ENCODE results near the gene MADD. TPM values are rescaled to one million over a fixed set of nuclear protein-coding genes. Genes with fewer than 3 reads are reported as not detected.

Gene MADD
- total RNA-seq = 100 to 1,000 TPM; 116 to 189 (median 124) TPM
- total RNA-seq (2013) = 57.2 TPM
- total RNA-seq = 85.5 to 233 (median 178) reads per million in 29 experiments

- peaks cover 27 to 45% of the 10 kb centered on the region in 2 experiments for H3K4me1 ChIP-seq (ENCODE audit: control insufficient read depth in 1 of 2, extremely low read depth in 1 of 2, insufficient read depth in 2 of 2, low read length in 2 of 2)
- H3K27me3 Mint-ChIP-seq = no peaks in the 10 kb centered on the region
- H3K9me3 ChIP-seq = no peaks in the 10 kb centered on the region
- H3K27ac ChIP-seq (ENCODE audit: low read length) = peak within 1 kb of the TSS; percentile 91
- WGBS (ENCODE audit: insufficient coverage) = under 1% methylated on average over 55 of the region's 57 CpGs
- ATAC-seq (replicated peaks in 1 of 4) (peak; percentile 80 to 88 (median 82)), DNase-seq (peak in 34 of 35 experiments; percentile 81 to 97 (median 90))
- H3K27me3 ChIP-seq (replicated peaks in 1 of 2; ENCODE audit: control insufficient read depth in 2 of 2, extremely low read depth in 1 of 2, insufficient read depth in 2 of 2, low read length in 1 of 2) = no peaks in the 10 kb centered on the region
- no peaks in the 10 kb centered on the region for H3K9me3 Mint-ChIP-seq
- ChIA-PET CTCF (no interaction called here), POLR2A (interaction anchor here in 1 of 2 donors (1.5 kb wide), 1 partner anchor 297 kb away, joined by 5 read pairs; no protein-coding TSS in a partner anchor)
- H3K4me3 Mint-ChIP-seq = peak within 1 kb of the TSS; percentile 88 to 89 (median 89)
- H3K36me3 ChIP-seq (ENCODE audit: control insufficient read depth in 2 of 2, extremely low read depth in 1 of 2, insufficient read depth in 1 of 2, low read length in 1 of 2) = peaks cover 0 to 12% of the 10 kb centered on the region in 2 donors
- H3K4me3 ChIP-seq (ENCODE audit: control insufficient read depth in 1 of 2, extremely low read depth in 1 of 2, low read length in 1 of 2) = peak within 1 kb of the TSS; percentile 76 to 78
- peaks cover 8% of the 10 kb centered on the region for H3K36me3 Mint-ChIP-seq
- H3K27ac Mint-ChIP-seq = peak within 1 kb of the TSS; percentile 90 to 97
- peaks cover 56 to 70% (median 66%) of the 10 kb centered on the region in 3 donors for H3K4me1 Mint-ChIP-seq
Measured at GRCh38 chr11:47269829-47270305, at the start of gene MADD. Gene MADD, plus strand, starts transcription at chr11:47270133.

DNA sequence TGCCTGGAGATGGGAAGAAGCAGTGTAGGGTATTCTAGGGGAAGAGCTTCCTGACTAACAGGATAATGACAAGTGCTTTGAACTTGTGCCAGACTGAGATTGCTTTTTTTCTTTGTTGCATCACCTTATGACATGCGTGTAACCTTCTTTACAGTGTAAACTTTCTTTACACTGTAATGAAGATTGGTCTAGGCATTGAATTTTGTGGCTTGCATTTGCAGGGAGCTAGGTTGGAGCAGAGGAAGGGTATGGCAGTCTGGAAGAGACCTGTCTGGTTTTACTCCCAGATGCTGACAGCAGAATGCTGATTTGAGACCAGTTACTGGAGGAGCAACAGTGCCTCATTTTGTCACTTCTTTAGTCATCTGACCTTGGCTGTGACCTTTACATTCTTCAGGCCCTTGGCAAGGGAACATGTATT lies 49.5 kb upstream of the MADD start:
- no CpG with 5 or more reads among the region's 1 CpG for WGBS (ENCODE audit: insufficient coverage)
- no peak for DNase-seq
- H3K27me3 ChIP-seq (replicated peaks in 1 of 2; ENCODE audit: control insufficient read depth in 2 of 2, extremely low read depth in 1 of 2, insufficient read depth in 2 of 2, low read length in 1 of 2) = no peaks in the 10 kb centered on the region
- Mint-ChIP-seq H3K36me3 (peaks cover 30% of the 10 kb centered on the region), H3K27ac (no peak overlapping the region), H3K27me3 (no peaks in the 10 kb centered on the region), H3K4me1 (peaks cover 32 to 38% (median 37%) of the 10 kb centered on the region in 3 donors), H3K4me3 (no peak overlapping the region), H3K9me3 (no peaks in the 10 kb centered on the region)
- H3K4me3 ChIP-seq (ENCODE audit: control insufficient read depth in 1 of 2, extremely low read depth in 1 of 2, low read length in 1 of 2) = no peak overlapping the region
- no peak for ATAC-seq (replicated peaks in 1 of 4)
- H3K27ac ChIP-seq (ENCODE audit: low read length) = peak overlapping the region; percentile 23
- no peaks in the 10 kb centered on the region for H3K9me3 ChIP-seq
- ChIA-PET CTCF (interaction anchor here in 1 of 2 donors (0.7 kb wide), 1 partner anchor 181 kb away, joined by 4 read pairs; no protein-coding TSS in a partner anchor), POLR2A (interaction anchor here (0.6 to 1.0 kb wide), 3 partner anchors 9 to 1269 kb away, joined by 3 to 8 read pairs (median 3); no protein-coding TSS in a partner anchor)
- H3K36me3 ChIP-seq (ENCODE audit: control insufficient read depth in 2 of 2, extremely low read depth in 1 of 2, insufficient read depth in 1 of 2, low read length in 1 of 2) = peaks cover 4 to 28% of the 10 kb centered on the region in 2 donors
- H3K4me1 ChIP-seq (ENCODE audit: control insufficient read depth in 1 of 2, extremely low read depth in 1 of 2, insufficient read depth in 2 of 2, low read length in 2 of 2) = peaks cover 13 to 16% of the 10 kb centered on the region in 2 experiments

DNA sequence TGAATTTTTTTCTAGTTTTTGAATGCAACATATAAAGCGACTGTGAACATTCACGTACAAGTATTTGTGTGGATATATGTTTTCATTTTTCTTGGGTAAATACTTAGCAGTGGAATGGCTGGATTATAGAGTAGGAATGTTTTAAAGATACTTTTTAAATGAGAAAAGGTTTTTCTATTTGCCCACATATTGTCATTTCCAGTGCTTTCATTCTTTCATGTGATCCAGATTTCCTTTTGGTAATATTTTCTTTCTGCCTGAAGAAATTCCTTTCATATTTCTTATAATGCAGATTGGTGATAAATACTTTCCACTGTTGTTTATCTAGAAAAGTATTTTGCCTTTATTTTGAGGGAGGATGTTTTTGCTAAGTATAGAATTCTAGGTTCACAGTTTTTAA lies 47.2 kb upstream of the MADD start:
- POLR2A ChIA-PET = no interaction called here
- DNase-seq (no peak), ATAC-seq (replicated peaks in 1 of 4) (no peak)
- no peak overlapping the region for H3K4me3 Mint-ChIP-seq
- no peak overlapping the region for H3K27ac Mint-ChIP-seq
- no peaks in the 10 kb centered on the region for H3K27me3 Mint-ChIP-seq
- H3K36me3 Mint-ChIP-seq = peaks cover 39% of the 10 kb centered on the region
- Histone ChIP-seq H3K4me3 (ENCODE audit: control insufficient read depth in 1 of 2, extremely low read depth in 1 of 2, low read length in 1 of 2) (no peak overlapping the region), H3K36me3 (ENCODE audit: control insufficient read depth in 2 of 2, extremely low read depth in 1 of 2, insufficient read depth in 1 of 2, low read length in 1 of 2) (peaks cover 4 to 28% of the 10 kb centered on the region in 2 donors), H3K9me3 (no peaks in the 10 kb centered on the region), H3K4me1 (ENCODE audit: control insufficient read depth in 1 of 2, extremely low read depth in 1 of 2, insufficient read depth in 2 of 2, low read length in 2 of 2) (no peaks in the 10 kb centered on the region), H3K27me3 (replicated peaks in 1 of 2; ENCODE audit: control insufficient read depth in 2 of 2, extremely low read depth in 1 of 2, insufficient read depth in 2 of 2, low read length in 1 of 2) (no peaks in the 10 kb centered on the region), H3K27ac (ENCODE audit: low read length) (no peak overlapping the region)
- H3K9me3 Mint-ChIP-seq = no peaks in the 10 kb centered on the region
- CTCF ChIA-PET = no interaction called here
- peaks cover 17 to 23% (median 22%) of the 10 kb centered on the region in 3 donors for H3K4me1 Mint-ChIP-seq
- WGBS (ENCODE audit: insufficient coverage) = 100% methylated on average over 2 of the region's 2 CpGs

GRCh38 chr11:47225552-47226400 lies 44.2 kb upstream of the MADD start:
- POLR2A ChIA-PET = no interaction called here

GRCh38 chr11:47229161-47229560 lies 40.8 kb upstream of the MADD start:
- H3K36me3 ChIP-seq (ENCODE audit: control insufficient read depth in 2 of 2, extremely low read depth in 1 of 2, insufficient read depth in 1 of 2, low read length in 1 of 2) = peaks cover 9 to 13% of the 10 kb centered on the region in 2 donors
- no peak overlapping the region for H3K27ac Mint-ChIP-seq
- peaks cover 0 to 2% of the 10 kb centered on the region in 2 experiments for H3K4me1 ChIP-seq (ENCODE audit: control insufficient read depth in 1 of 2, extremely low read depth in 1 of 2, insufficient read depth in 2 of 2, low read length in 2 of 2)
- peaks cover 0 to 11% (median 10%) of the 10 kb centered on the region in 3 donors for H3K4me1 Mint-ChIP-seq
- H3K9me3 ChIP-seq = no peaks in the 10 kb centered on the region
- H3K27me3 Mint-ChIP-seq = no peaks in the 10 kb centered on the region
- H3K9me3 Mint-ChIP-seq = no peaks in the 10 kb centered on the region
- no peaks in the 10 kb centered on the region for H3K27me3 ChIP-seq (replicated peaks in 1 of 2; ENCODE audit: control insufficient read depth in 2 of 2, extremely low read depth in 1 of 2, insufficient read depth in 2 of 2, low read length in 1 of 2)
- no peak overlapping the region for H3K4me3 Mint-ChIP-seq
- ChIA-PET POLR2A (no interaction called here), CTCF (no interaction called here)
- H3K36me3 Mint-ChIP-seq = peaks cover 34% of the 10 kb centered on the region
- H3K4me3 ChIP-seq (ENCODE audit: control insufficient read depth in 1 of 2, extremely low read depth in 1 of 2, low read length in 1 of 2) = no peak overlapping the region
- DNase-seq = no peak
- ATAC-seq (replicated peaks in 1 of 4) = no peak
- WGBS (ENCODE audit: insufficient coverage) = 93% methylated on average over 8 of the region's 8 CpGs
- no peak overlapping the region for H3K27ac ChIP-seq (ENCODE audit: low read length)

More at GRCh38 chr11:47225552-47226400, 44.2 kb upstream of the MADD start:
- Mint-ChIP-seq H3K9me3 (no peaks in the 10 kb centered on the region), H3K4me3 (no peak overlapping the region), H3K4me1 (peaks cover 0 to 6% (median 6%) of the 10 kb centered on the region in 3 donors), H3K27ac (peak overlapping the region in 1 of 2 donors; percentile 63), H3K27me3 (no peaks in the 10 kb centered on the region), H3K36me3 (peaks cover 34% of the 10 kb centered on the region)
- no peaks in the 10 kb centered on the region for H3K27me3 ChIP-seq (replicated peaks in 1 of 2; ENCODE audit: control insufficient read depth in 2 of 2, extremely low read depth in 1 of 2, insufficient read depth in 2 of 2, low read length in 1 of 2)
- H3K36me3 ChIP-seq (ENCODE audit: control insufficient read depth in 2 of 2, extremely low read depth in 1 of 2, insufficient read depth in 1 of 2, low read length in 1 of 2) = peaks cover 13 to 22% of the 10 kb centered on the region in 2 donors
- ATAC-seq (replicated peaks in 1 of 4) (no peak), DNase-seq (no peak)
- 100% methylated on average over 2 of the region's 7 CpGs for WGBS (ENCODE audit: insufficient coverage)
- H3K4me1 ChIP-seq (ENCODE audit: control insufficient read depth in 1 of 2, extremely low read depth in 1 of 2, insufficient read depth in 2 of 2, low read length in 2 of 2) = no peaks in the 10 kb centered on the region
- CTCF ChIA-PET = interaction anchor here in 1 of 2 donors (0.7 kb wide), 1 partner anchor 162 kb away, joined by 7 read pairs; no protein-coding TSS in a partner anchor
- H3K9me3 ChIP-seq = no peaks in the 10 kb centered on the region
- no peak overlapping the region for H3K4me3 ChIP-seq (ENCODE audit: control insufficient read depth in 1 of 2, extremely low read depth in 1 of 2, low read length in 1 of 2)
- H3K27ac ChIP-seq (ENCODE audit: low read length) = no peak overlapping the region

DNA sequence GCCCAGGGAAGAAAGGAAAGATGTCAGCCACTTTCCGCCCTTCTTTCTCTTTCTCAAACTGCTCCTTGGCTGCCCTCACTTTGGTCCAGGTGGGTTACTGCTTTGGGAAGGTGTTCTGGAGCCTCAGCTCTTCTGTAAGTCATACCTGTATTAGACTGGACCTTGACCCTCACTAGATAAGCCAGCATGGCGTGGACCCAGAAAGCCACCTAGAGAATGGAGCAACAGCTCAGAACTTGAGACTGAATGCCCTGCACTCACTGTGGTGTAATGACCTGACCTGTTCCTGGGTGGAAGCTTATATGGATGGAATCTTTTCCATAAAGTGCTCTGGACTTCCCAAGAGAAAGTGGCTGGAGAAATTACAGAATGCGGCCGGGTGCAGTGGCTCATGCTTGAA lies 36.9 kb upstream of the MADD start:
- Mint-ChIP-seq H3K27me3 (no peaks in the 10 kb centered on the region), H3K4me3 (no peak overlapping the region), H3K9me3 (no peaks in the 10 kb centered on the region), H3K27ac (peak overlapping the region in 1 of 2 donors; percentile 22), H3K4me1 (peaks cover 12 to 30% (median 28%) of the 10 kb centered on the region in 3 donors), H3K36me3 (peaks cover 18% of the 10 kb centered on the region)
- Histone ChIP-seq H3K4me3 (ENCODE audit: control insufficient read depth in 1 of 2, extremely low read depth in 1 of 2, low read length in 1 of 2) (no peak overlapping the region), H3K27me3 (replicated peaks in 1 of 2; ENCODE audit: control insufficient read depth in 2 of 2, extremely low read depth in 1 of 2, insufficient read depth in 2 of 2, low read length in 1 of 2) (no peaks in the 10 kb centered on the region), H3K36me3 (ENCODE audit: control insufficient read depth in 2 of 2, extremely low read depth in 1 of 2, insufficient read depth in 1 of 2, low read length in 1 of 2) (peaks cover 8 to 22% of the 10 kb centered on the region in 2 donors), H3K9me3 (no peaks in the 10 kb centered on the region), H3K4me1 (ENCODE audit: control insufficient read depth in 1 of 2, extremely low read depth in 1 of 2, insufficient read depth in 2 of 2, low read length in 2 of 2) (peaks cover 0 to 15% of the 10 kb centered on the region in 2 experiments), H3K27ac (ENCODE audit: low read length) (no peak overlapping the region)
- DNase-seq (no peak), ATAC-seq (replicated peaks in 1 of 4) (no peak)
- 100% methylated on average over 3 of the region's 4 CpGs for WGBS (ENCODE audit: insufficient coverage)
- ChIA-PET CTCF (interaction anchor here in 1 of 2 donors (0.7 to 2.5 kb wide), 2 partner anchors 26 kb away, joined by 4 to 8 read pairs; no protein-coding TSS in a partner anchor), POLR2A (interaction anchor here (0.6 to 0.8 kb wide), 3 partner anchors 18 to 329 kb away, joined by 3 to 5 read pairs (median 4); partner anchors contain the start of gene DDB2 (in 1 of the 2))

Measured in T-cell (primary cell).